Dermis lymphatic vessel endothelial cell (primary cell): ENCODE results near the gene ANKRD24. TPM values are rescaled to one million over a fixed set of nuclear protein-coding genes. Genes with fewer than 3 reads are reported as not detected.

Source experiments
- total RNA-seq: library from RNA; depleted of rRNA; stranded (reverse); fragments of >200 nt; gene quantifications from 2 replicates; pipeline ENCODE4 v1.2.1, GENCODE V29; 2014

Gene ANKRD24
- total RNA-seq = 0.11 and 0.17 TPM in 2 replicates

DNA sequence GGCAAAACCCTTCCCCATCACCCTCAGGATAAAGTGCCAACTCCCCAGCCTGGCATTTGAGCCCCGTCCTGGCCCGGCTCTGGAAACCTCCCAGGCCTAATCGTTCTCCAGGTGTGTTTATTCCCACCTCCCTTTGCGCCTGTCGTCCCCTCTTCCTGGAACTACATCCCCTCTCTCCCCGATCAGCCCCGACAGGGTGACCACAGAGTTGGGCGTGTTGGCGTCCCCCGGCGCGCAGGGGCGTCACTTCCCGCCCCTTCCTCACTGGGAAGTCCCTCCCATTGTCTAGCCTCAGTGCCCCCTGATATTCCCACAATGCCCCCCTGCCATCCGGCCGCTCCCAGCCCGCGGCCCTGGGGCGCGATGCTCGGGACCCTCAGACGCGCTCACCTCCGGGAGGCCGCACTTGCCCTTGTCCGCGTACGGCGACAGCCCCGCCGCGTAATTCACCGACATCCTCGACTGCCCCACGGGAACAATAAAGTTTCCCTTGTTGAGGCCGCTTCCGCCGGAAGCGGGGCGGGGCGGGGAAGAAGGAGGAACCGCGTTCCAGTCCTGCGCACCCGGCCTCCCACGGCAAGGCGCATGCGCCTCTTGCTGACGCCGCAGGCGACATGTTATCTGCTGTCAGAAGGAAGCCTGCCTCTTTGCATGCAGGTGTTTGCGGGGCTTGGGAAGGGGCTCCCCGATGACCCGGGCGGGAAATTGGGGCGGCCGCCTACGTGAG is at the start of gene ANKRD24, which contains the start of gene SIRT6:
TSS of gene ANKRD24 (plus strand) at position 606 of the 727 bp plus-strand sequence. CDS start 3,737 bp downstream, outside the sequence.
TSS of gene SIRT6 (minus strand) at position 480 of the 727 bp plus-strand sequence. CDS start at position 456, 24 bp downstream.

DNA sequence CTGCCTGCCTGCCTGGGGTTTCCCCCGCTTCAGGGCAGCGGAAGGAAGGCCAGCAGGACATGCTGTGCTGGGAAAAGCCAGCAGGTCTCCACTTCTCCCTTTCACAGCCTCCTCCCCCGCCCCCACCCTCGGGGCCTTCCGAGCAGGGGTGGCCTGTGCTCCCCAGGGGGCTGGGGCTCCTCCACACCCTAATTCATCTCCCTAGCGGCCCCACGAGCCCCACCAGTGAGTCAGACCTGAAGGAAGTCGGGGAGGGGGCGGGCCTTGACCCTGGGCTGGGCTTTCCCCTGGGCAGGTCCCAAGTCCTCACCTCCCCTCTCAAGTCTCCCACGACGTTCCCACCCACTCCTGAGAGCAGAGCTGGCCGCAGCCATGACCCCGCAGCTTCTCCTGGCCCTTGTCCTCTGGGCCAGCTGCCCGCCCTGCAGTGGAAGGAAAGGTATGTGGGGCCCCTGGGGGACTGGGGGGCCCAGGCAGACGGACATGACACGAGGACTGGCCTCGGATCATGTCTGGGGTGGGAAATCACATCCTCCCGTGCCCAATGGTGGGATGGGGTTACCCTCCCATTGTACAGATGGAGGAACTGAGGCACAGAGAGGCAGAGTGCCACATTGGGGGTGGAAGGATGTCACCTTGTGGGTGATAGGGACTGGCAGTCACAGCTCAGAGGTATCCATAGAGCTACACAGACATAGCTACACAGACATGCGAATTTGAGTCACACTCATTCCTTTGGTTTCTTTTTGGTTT is 46.9 kb downstream of the ANKRD24 start, which contains the start of gene EBI3:
TSS of gene EBI3 (plus strand) at position 345 of the 753 bp plus-strand sequence. CDS start at position 373, 28 bp downstream.

DNA sequence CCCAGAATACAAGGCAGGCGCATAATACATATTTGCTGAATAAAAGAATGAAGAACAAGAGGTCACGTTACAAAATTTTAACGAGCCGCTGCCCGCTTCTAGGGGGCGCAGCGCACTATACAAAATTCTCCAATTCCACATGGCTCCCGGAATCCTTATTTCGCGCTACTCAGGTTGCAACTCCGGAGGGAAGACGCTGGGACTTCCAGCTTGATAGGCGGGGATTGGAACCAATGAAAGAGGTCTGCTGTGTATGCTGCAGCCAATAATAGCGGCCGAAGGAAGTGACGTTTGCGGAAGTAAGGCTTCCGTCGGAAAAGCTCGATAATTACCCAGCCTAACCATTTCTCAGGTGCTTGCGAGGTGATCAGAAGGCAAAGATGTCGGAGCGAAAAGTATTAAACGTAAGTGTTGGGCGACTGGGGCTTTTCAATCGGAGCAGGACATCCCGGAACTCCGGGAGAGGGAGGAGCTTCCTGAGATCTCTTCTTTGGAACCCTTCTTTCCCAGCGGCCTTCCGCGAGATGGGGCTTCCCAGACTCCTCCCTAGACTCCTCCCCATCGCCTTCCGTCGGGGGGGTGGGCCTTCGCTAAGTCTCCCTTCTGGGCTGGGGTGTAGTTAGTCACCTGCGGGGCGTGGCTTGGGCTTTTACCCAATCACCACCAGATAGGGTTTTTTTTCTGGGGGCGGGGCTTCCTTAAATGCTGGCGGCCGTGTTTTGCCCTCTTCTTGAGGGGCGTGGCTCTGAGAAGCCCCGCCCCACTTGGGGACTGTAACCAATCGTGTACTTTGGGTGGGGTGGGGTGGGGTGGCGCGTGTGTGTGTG is 64.5 kb downstream of the ANKRD24 start, which contains the start of gene YJU2:
TSS of gene YJU2 (plus strand) at position 314 of the 827 bp plus-strand sequence. CDS start at position 381, 67 bp downstream.

Other genes starting within 250 kb of the ANKRD24 start
- gene NMRK2, start 249.6 kb upstream of the ANKRD24 start, total RNA-seq = not detected in 2 replicates
- gene DAPK3, start 211.6 kb upstream of the ANKRD24 start, total RNA-seq = 121 and 144 TPM in 2 replicates
- gene EEF2, start 197.2 kb upstream of the ANKRD24 start, total RNA-seq = 2,885 and 2,904 TPM in 2 replicates
- 19.0 and 26.6 TPM in 2 replicates for gene PIAS4, start 175.0 kb upstream of the ANKRD24 start, total RNA-seq
- gene ZBTB7A, start 115.8 kb upstream of the ANKRD24 start, total RNA-seq = 9.1 and 10.3 TPM in 2 replicates
- 114 and 121 TPM in 2 replicates for gene MAP2K2, start 58.6 kb upstream of the ANKRD24 start, total RNA-seq
- gene CREB3L3, start 29.1 kb upstream of the ANKRD24 start, total RNA-seq = not detected in 2 replicates
- gene SIRT6, start 126 bp upstream of the ANKRD24 start, total RNA-seq = 6.1 and 9.0 TPM in 2 replicates
- 0.09 and 0.54 TPM in 2 replicates for gene EBI3, start 46.8 kb downstream of the ANKRD24 start, total RNA-seq
- 17.4 and 17.6 TPM in 2 replicates for gene YJU2, start 64.4 kb downstream of the ANKRD24 start, total RNA-seq
- not detected in 2 replicates for gene SHD, start 96.6 kb downstream of the ANKRD24 start, total RNA-seq
- not detected in 2 replicates for gene TMIGD2, start 119.7 kb downstream of the ANKRD24 start, total RNA-seq
- gene FSD1, start 121.9 kb downstream of the ANKRD24 start, total RNA-seq = 2.4 and 2.6 TPM in 2 replicates
- 32.1 and 36.4 TPM in 2 replicates for gene STAP2, start 156.1 kb downstream of the ANKRD24 start, total RNA-seq
- gene MPND, start 160.9 kb downstream of the ANKRD24 start, total RNA-seq = 5.8 and 8.9 TPM in 2 replicates
- 41.2 and 83.9 TPM in 2 replicates for gene SH3GL1, start 217.9 kb downstream of the ANKRD24 start, total RNA-seq
- 3.4 and 3.7 TPM in 2 replicates for gene CHAF1A, start 220.0 kb downstream of the ANKRD24 start, total RNA-seq